ENCODE data around the gene ICA1. TPM values are rescaled to one million over a fixed set of nuclear protein-coding genes. Genes with fewer than 3 reads are reported as not detected.

Gene ICA1
- total RNA-seq, 3 donors from 2014 or later, result 22.1 to 70.1 (median 45.7) TPM

- H3K9me3 ChIP-seq, result no peaks in the 10 kb centered on the region
- no peaks in the 10 kb centered on the region for H3K36me3 ChIP-seq
- no peak for DNase-seq (ENCODE audit: low spot score in 2 of 2)
- intact Hi-C loops (cut with DNase I; ENCODE audit: low total_unique reads), result no loop called here
- H3K4me3 ChIP-seq, result no peak overlapping the region
- no peaks in the 10 kb centered on the region for H3K27me3 ChIP-seq
- no peak overlapping the region for H3K27ac ChIP-seq
- no peaks in the 10 kb centered on the region for H3K4me1 ChIP-seq
- TF ChIP-seq CTCF (IDR thresholded peaks at IDR 0.05) (no peak), POLR2A (IDR thresholded peaks at IDR 0.05) (no peak)
These were observed 24.2 kb upstream of the ICA1 start for GRCh38 chr7:8286118-8286517.

GRCh38 chr7:8285155-8285554 lies 23.2 kb upstream of the ICA1 start:
- no peaks in the 10 kb centered on the region for H3K27me3 ChIP-seq

GRCh38 chr7:8284606-8285005 lies 22.6 kb upstream of the ICA1 start:
- TF ChIP-seq CTCF (IDR thresholded peaks at IDR 0.05) (no peak), POLR2A (IDR thresholded peaks at IDR 0.05) (no peak), POLR2AphosphoS5 (IDR thresholded peaks at IDR 0.05) (no peak)
- no peak for DNase-seq (ENCODE audit: low spot score in 2 of 2)
- intact Hi-C loops (cut with DNase I; ENCODE audit: low total_unique reads), result no loop called here
- Histone ChIP-seq H3K4me3 (no peak overlapping the region), H3K27me3 (no peaks in the 10 kb centered on the region), H3K27ac (no peak overlapping the region), H3K4me1 (no peaks in the 10 kb centered on the region), H3K9me3 (no peaks in the 10 kb centered on the region), H3K36me3 (no peaks in the 10 kb centered on the region)

More at GRCh38 chr7:8285155-8285554, 23.2 kb upstream of the ICA1 start:
- H3K4me3 ChIP-seq, result no peak overlapping the region
- intact Hi-C loops (cut with DNase I; ENCODE audit: low total_unique reads), result no loop called here
- no peaks in the 10 kb centered on the region for H3K9me3 ChIP-seq
- H3K27ac ChIP-seq, result no peak overlapping the region
- no peaks in the 10 kb centered on the region for H3K4me1 ChIP-seq
- TF ChIP-seq POLR2AphosphoS5 (IDR thresholded peaks at IDR 0.05) (no peak), CTCF (IDR thresholded peaks at IDR 0.05) (no peak), POLR2A (IDR thresholded peaks at IDR 0.05) (no peak)
- H3K36me3 ChIP-seq, result no peaks in the 10 kb centered on the region
- no peak for DNase-seq (ENCODE audit: low spot score in 2 of 2)

- no peaks in the 10 kb centered on the region for H3K27me3 ChIP-seq
- intact Hi-C loops (cut with DNase I; ENCODE audit: low total_unique reads), result no loop called here
- no peaks in the 10 kb centered on the region for H3K9me3 ChIP-seq
- no peaks in the 10 kb centered on the region for H3K4me1 ChIP-seq
- H3K4me3 ChIP-seq, result no peak overlapping the region
- H3K27ac ChIP-seq, result no peak overlapping the region
- TF ChIP-seq CTCF (IDR thresholded peaks at IDR 0.05) (no peak), POLR2A (IDR thresholded peaks at IDR 0.05) (no peak), POLR2AphosphoS5 (IDR thresholded peaks at IDR 0.05) (no peak)
- no peaks in the 10 kb centered on the region for H3K36me3 ChIP-seq
- no peak for DNase-seq (ENCODE audit: low spot score in 2 of 2)
These were observed 22.0 kb upstream of the ICA1 start for GRCh38 chr7:8283968-8284367.

GRCh38 chr7:8282871-8283270 lies 20.9 kb upstream of the ICA1 start:
- no peaks in the 10 kb centered on the region for H3K27me3 ChIP-seq
- intact Hi-C loops (cut with DNase I; ENCODE audit: low total_unique reads), result no loop called here
- H3K9me3 ChIP-seq, result no peaks in the 10 kb centered on the region
- DNase-seq (ENCODE audit: low spot score in 2 of 2), result no peak
- TF ChIP-seq POLR2A (IDR thresholded peaks at IDR 0.05) (no peak), POLR2AphosphoS5 (IDR thresholded peaks at IDR 0.05) (no peak), CTCF (IDR thresholded peaks at IDR 0.05) (no peak)
- H3K4me1 ChIP-seq, result no peaks in the 10 kb centered on the region
- H3K27ac ChIP-seq, result no peak overlapping the region
- no peaks in the 10 kb centered on the region for H3K36me3 ChIP-seq
- H3K4me3 ChIP-seq, result no peak overlapping the region

Measured in breast epithelium (tissue), 4 donors.